ENCODE data around the gene WDR7.
A peak's percentile ranks its signal among the peaks of the same experiment; 100 is the strongest.

Gene WDR7

DNA sequence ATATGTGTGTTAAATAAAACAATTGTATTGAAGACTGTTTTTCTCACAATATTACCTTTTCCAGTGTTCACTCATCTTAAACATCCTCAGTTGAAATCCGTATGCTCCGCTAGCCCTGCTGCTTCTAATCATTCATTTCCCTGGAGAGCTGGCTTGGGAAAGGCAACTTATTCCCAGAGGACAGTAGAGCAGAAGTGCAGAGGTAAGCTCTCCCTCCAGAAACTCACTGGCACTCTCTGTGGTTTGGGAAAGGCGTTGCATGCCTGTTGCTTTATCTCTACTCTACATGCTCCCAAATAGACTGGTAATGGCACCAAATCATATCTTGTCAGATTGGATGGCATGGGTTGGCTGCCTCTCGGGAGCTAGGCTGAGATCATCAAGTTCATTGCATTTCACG lies 378.6 kb downstream of the WDR7 start:
- TF ChIP-seq, protein P1, sequence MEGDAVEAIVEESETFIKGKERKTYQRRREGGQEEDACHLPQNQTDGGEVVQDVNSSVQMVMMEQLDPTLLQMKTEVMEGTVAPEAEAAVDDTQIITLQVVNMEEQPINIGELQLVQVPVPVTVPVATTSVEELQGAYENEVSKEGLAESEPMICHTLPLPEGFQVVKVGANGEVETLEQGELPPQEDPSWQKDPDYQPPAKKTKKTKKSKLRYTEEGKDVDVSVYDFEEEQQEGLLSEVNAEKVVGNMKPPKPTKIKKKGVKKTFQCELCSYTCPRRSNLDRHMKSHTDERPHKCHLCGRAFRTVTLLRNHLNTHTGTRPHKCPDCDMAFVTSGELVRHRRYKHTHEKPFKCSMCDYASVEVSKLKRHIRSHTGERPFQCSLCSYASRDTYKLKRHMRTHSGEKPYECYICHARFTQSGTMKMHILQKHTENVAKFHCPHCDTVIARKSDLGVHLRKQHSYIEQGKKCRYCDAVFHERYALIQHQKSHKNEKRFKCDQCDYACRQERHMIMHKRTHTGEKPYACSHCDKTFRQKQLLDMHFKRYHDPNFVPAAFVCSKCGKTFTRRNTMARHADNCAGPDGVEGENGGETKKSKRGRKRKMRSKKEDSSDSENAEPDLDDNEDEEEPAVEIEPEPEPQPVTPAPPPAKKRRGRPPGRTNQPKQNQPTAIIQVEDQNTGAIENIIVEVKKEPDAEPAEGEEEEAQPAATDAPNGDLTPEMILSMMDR (IDR thresholded peaks at IDR 0.05; ENCODE audit: low read depth, low read length): peak; percentile 11; the same call in 1 of the 2 replicates

DNA sequence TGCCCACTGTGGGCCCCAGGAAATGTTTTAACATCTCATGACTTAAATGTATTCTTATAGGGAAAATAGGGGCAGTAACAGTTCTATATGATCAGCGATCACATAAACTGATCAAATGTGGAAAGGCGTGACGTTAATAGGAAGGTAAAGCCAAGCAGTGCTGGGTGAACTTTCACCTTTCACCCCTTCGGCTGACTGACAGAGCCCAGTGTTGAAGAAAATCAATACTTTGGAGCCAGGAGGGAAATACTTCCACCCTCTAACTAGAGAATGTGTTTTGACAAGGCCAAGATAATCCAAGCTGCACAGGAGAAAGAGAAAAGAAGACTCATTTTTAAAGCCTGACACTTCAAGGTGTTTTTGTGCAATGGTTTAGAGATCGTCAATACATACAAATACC lies 379.3 kb downstream of the WDR7 start:
- no peak overlapping the region for H3K4me3 ChIP-seq (ENCODE audit: low read depth, low read length)
- TF ChIP-seq, protein P1 (IDR thresholded peaks at IDR 0.05; ENCODE audit: low read depth, low read length): no peak

More for the DNA sequence above, 378.6 kb downstream of the WDR7 start:
- no peak overlapping the region for H3K4me3 ChIP-seq (ENCODE audit: low read depth, low read length)

DNA sequence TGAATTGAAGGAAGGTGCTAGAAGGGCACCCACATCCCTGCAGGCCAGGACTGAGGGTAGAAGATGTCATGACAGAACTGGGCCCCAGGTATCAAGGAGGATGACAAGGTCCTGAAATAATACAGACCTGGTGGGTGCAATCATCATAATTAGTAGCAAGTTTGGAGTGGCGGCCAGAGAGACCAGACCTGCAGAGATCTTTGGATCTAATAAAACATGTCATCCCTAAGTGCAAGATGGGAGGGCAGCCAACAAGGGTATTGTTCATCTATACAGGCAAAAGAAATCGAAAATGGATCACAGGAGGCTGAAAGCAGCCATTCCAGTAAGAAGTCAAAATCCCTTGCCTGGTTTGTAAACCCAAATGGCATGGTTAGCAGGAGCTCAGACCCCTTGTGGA lies 384.4 kb downstream of the WDR7 start:
- TF ChIP-seq, protein P1 (IDR thresholded peaks at IDR 0.05; ENCODE audit: low read depth, low read length): no peak
- H3K4me3 ChIP-seq (ENCODE audit: low read depth, low read length): no peak overlapping the region

DNA sequence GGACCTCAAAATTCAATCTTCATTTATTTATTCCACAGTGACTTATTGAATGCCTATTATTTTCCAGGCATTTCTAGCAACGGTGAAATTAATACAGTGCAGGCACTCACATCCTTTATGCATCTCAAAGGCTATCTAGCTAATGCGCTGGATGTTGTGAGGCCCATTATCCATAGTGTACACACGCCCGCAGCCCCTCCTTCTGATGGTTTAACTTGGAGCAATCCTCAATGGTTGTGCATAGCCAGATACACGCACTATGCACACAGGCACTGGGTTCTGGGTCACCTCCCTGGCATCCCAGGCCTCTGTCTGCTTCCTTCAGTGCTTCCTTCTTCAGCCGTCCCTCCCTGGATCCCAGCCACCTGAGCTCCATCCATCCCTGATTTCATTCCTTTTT lies 387.2 kb downstream of the WDR7 start:
- H3K4me3 ChIP-seq (ENCODE audit: low read depth, low read length): no peak overlapping the region
- TF ChIP-seq, protein P1 (IDR thresholded peaks at IDR 0.05; ENCODE audit: low read depth, low read length): no peak

DNA sequence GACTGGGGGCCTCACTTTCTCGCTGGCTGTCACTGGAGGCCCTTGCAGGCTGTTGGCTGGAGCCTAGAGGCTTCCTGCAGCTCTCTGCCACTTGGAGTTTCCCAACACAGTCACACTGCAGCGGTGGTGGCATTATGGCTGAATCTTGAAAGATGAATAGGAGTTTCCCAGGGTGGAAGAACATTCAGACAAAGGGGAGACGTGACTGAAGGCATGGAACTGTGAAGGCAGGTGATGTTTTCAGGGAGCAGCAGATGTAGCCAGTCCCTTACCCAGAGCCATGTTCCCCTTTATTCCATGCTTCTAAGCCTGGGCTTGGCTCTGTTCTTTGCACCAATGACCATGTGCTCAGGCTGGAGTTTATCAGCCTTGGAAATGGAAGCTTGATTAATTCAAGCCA lies 389.0 kb downstream of the WDR7 start:
- TF ChIP-seq, protein P1 (IDR thresholded peaks at IDR 0.05; ENCODE audit: low read depth, low read length): no peak
- no peak overlapping the region for H3K4me3 ChIP-seq (ENCODE audit: low read depth, low read length)

DNA sequence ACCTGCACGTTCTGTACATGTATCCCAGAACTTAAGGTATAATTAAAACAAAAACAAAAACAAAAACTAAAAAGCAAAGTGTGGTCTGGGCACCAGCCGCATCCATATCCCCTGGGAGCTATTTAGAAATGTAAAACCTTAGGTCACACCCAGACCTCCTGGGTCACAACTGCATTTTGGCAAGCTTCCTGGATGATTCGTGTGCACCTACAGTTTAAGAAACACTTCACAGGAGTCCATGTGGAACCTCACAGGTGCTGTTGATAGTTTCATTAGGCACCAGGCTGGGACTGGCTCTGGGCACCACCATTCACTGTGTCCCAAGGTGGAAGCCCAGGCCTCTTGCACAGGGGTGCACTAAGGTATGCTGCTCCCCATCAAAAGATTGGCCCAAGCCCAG lies 392.1 kb downstream of the WDR7 start:
- TF ChIP-seq, protein P1 (IDR thresholded peaks at IDR 0.05; ENCODE audit: low read depth, low read length): no peak
- H3K4me3 ChIP-seq (ENCODE audit: low read depth, low read length): no peak overlapping the region

DNA sequence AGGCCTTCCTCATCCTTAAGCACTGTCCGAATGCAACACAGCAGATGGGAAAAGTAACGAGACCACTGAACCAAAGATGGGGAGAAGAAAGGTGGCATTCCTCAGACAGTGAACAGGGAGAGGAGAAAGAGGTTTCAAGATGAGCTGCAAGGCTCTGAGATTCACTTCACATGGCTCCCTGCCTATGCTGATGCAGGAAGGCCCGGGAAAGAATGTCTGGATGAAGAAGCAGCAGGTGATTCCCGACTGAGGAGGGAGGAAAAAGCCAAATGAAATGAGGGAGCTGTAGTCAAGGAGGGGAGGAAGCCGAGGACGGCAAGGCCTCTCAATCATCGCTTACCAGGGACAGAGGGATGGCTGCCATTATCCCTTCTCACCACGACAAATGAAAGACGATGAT lies 397.2 kb downstream of the WDR7 start:
- TF ChIP-seq, protein P1 (IDR thresholded peaks at IDR 0.05; ENCODE audit: low read depth, low read length): no peak
- H3K4me3 ChIP-seq (ENCODE audit: low read depth, low read length): no peak overlapping the region
